ENCODE results near the gene COL4A2.

DNA sequence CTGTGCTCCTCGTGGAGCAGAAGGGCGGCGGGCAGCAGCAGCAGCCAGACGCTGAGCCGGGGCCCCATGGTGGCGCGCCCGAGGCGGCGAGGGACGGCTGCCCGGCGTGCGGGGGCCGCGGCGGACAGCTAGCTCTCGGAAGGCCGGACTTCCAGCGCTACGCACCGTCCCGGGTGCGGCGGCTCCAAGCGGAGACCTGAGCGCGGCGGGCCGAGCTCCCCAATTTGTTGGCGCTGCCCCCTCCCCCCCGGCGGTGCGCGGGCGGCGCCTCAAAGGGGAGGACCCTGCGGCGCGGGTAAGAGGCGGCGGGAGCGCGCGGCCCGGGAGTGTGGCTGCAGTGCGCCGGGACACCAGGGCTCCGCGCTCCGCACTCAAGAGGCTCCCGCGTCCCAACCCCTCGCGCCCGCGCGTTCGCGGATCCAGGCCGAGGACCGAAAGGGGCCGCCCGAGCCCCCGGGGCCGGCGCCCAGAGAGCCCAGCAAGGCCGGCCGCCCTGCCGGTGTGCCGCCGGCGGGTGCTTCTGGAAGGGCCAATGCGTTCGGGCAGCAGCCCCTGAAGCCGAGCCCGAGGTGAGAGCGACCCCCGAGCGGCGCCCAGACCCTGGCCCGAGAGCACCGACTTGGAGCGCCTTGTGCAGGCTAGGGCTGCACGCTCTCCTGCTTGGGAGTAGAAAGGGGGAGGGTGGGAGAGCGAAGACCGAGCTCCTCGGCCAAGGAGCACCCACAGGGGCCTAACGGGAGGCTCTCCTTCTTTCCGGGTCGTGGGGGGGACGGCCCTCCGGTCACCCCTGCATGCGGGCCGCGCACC, at the start of gene COL4A2, which contains the start of gene COL4A1:
- TF ChIP-seq CTCF (IDR thresholded peaks at IDR 0.05) = no peak
- no peak for TF ChIP-seq EP300 (IDR thresholded peaks at IDR 0.05)
- TF ChIP-seq POLR2A (IDR thresholded peaks at IDR 0.05; ENCODE audit: low read depth) = peak; percentile 86

Data from esophagus muscularis mucosa (tissue), 4 donors.